IMR-90 (cell line): ENCODE measurements around the gene TRMT2B. TPM values are rescaled to one million over a fixed set of nuclear protein-coding genes. Genes with fewer than 3 reads are reported as not detected.
A peak's percentile ranks its signal among the peaks of the same experiment; 100 is the strongest.

Source experiments
- ATAC-seq: fragments of 200-7000 bp; cut with Tn5 transposase; 2 replicates; pipeline ENCODE4 v1.9.1; 2020; ENCODE audit warnings: low read depth, mild to moderate bottlenecking, moderate library complexity
- BruUV-seq: library from RNA; stranded (reverse); fragments of 400-500 nt; replicated peaks from 2 replicates; lab custom pipeline; 2021; lab: Mats Ljungman, UMichigan
- CTCF ChIA-PET: fragments of 300-600 bp; formaldehyde crosslinking; extraction: SDS; loops from one replicate; lab custom pipeline; 2021; ENCODE audit warnings: antibody characterized with exemption; lab: Yijun Ruan, JAX
- POLR2A ChIA-PET: fragments of 300-600 bp; sonication (Branson Sonifier 250); formaldehyde crosslinking; loops from one replicate; lab custom pipeline; 2022; ENCODE audit warnings: antibody characterized with exemption; ENCODE audit not compliant: unreplicated experiment; lab: Charles Lee
- DNase-seq: peaks from one replicate; pipeline ENCODE4 v3.0.0; 2013
- H2AFZ ChIP-seq: replicated peaks from 2 replicates; pipeline ENCODE3; 2013; ENCODE audit warnings: low read length, mild to moderate bottlenecking; ENCODE audit not compliant: poor library complexity
- H2AK5ac ChIP-seq: 2 replicates; pipeline ENCODE4 v1.6.1; 2013; ENCODE audit warnings: low read depth, low read length, inconsistent platforms
- H2AK9ac ChIP-seq: replicated peaks from 2 replicates; pipeline ENCODE3; 2013; ENCODE audit warnings: mild to moderate bottlenecking, low read depth, low read length, moderate library complexity; ENCODE audit not compliant: poor library complexity
- H2BK120ac ChIP-seq: 2 replicates; pipeline ENCODE4 v1.6.1; 2013; ENCODE audit warnings: low read depth, low read length, inconsistent platforms
- H2BK15ac ChIP-seq: 3 replicates; pipeline ENCODE4 v1.6.1; 2013; ENCODE audit warnings: low read depth, low read length, inconsistent platforms
- H2BK20ac ChIP-seq: 2 replicates; pipeline ENCODE4 v1.6.1; 2013; ENCODE audit warnings: low read depth, mild to moderate bottlenecking, inconsistent platforms, low read length, moderate library complexity
- H2BK5ac ChIP-seq: 2 replicates; pipeline ENCODE4 v1.6.1; 2013; ENCODE audit warnings: mild to moderate bottlenecking, low read depth, low read length, inconsistent platforms; ENCODE audit not compliant: poor library complexity, severe bottlenecking
- H3K14ac ChIP-seq: replicated peaks from 2 replicates; pipeline ENCODE4 v1.6.1; 2013; ENCODE audit warnings: low read depth, low read length, inconsistent platforms
- H3K18ac ChIP-seq: 2 replicates; pipeline ENCODE4 v1.6.1; 2013; ENCODE audit warnings: low read depth, low read length, control low read depth
- H3K23ac ChIP-seq: 2 replicates; pipeline ENCODE4 v1.6.1; 2013; ENCODE audit warnings: low read depth, low read length, inconsistent platforms
- H3K27ac ChIP-seq: 2 replicates; pipeline ENCODE4 v1.5.1; 2013; ENCODE audit warnings: mild to moderate bottlenecking, control low read depth, low read length; ENCODE audit not compliant: insufficient read depth
- H3K27me3 ChIP-seq: 2 replicates; pipeline ENCODE4 v1.6.1; 2013; ENCODE audit warnings: low read length; ENCODE audit not compliant: control insufficient read depth, insufficient read depth
- H3K36me3 ChIP-seq: 2 replicates; pipeline ENCODE4 v1.6.1; 2013; ENCODE audit warnings: low read length, mixed read lengths; ENCODE audit not compliant: control insufficient read depth, insufficient read depth
- H3K4ac ChIP-seq: 2 replicates; pipeline ENCODE4 v1.6.1; 2013; ENCODE audit warnings: low read depth, low read length, inconsistent platforms
- H3K4me1 ChIP-seq: 2 replicates; pipeline ENCODE4 v1.6.1; 2013; ENCODE audit warnings: low read length, mixed read lengths; ENCODE audit not compliant: control insufficient read depth, insufficient read depth
- H3K4me2 ChIP-seq: 2 replicates; pipeline ENCODE4 v1.6.1; 2013; ENCODE audit warnings: low read depth, mild to moderate bottlenecking, control low read depth, low read length, moderate library complexity
- H3K4me3 ChIP-seq: 2 replicates; pipeline ENCODE4 v1.5.1; 2013; ENCODE audit warnings: low read depth, mild to moderate bottlenecking, control low read depth, low read length, moderate library complexity; ENCODE audit not compliant: insufficient read depth
- H3K56ac ChIP-seq: 2 replicates; pipeline ENCODE4 v1.6.1; 2013; ENCODE audit warnings: low read length, inconsistent platforms; ENCODE audit not compliant: insufficient read depth; ENCODE audit errors: extremely low read depth
- H3K79me1 ChIP-seq, 2 experiments: 2 replicates each; pipeline ENCODE4 v1.6.1; 2013; ENCODE audit warnings: low read length in 2 of 2, inconsistent platforms in 1 of 2, low read depth in 1 of 2
- H3K9ac ChIP-seq: 2 replicates; pipeline ENCODE4 v1.6.1; 2013; ENCODE audit warnings: low read depth, low read length, control low read depth
- H3K9me1 ChIP-seq: 2 replicates; pipeline ENCODE4 v1.6.1; 2013; ENCODE audit warnings: low read length, inconsistent platforms; ENCODE audit not compliant: insufficient read depth
- H3K9me3 ChIP-seq: 2 replicates; pipeline ENCODE4 v1.6.1; 2013; ENCODE audit warnings: low read length; ENCODE audit not compliant: control insufficient read depth, insufficient read depth
- H4K20me1 ChIP-seq: 2 replicates; pipeline ENCODE4 v1.6.1; 2013; ENCODE audit warnings: low read length, inconsistent platforms; ENCODE audit not compliant: insufficient read depth
- H4K5ac ChIP-seq: 2 replicates; pipeline ENCODE4 v1.6.1; 2013; ENCODE audit warnings: mild to moderate bottlenecking, low read depth, low read length, control low read depth
- H4K8ac ChIP-seq, 2 experiments: 2 replicates each; pipeline ENCODE4 v1.6.1; 2013; ENCODE audit warnings: low read depth in 2 of 2, low read length in 2 of 2, control low read depth in 1 of 2, inconsistent platforms in 1 of 2
- H4K91ac ChIP-seq: 2 replicates; pipeline ENCODE4 v1.6.1; 2013; ENCODE audit warnings: low read depth, low read length, inconsistent platforms; ENCODE audit not compliant: insufficient read depth
- BHLHE40 ChIP-seq: fragments of 150-350 bp; IDR thresholded peaks from 2 replicates; pipeline ENCODE4 v1.6.1; 2016; ENCODE audit warnings: mild to moderate bottlenecking, low read depth, low read length
- CEBPB ChIP-seq: IDR thresholded peaks from 2 replicates; pipeline ENCODE4 v1.6.1; 2012; ENCODE audit warnings: low read depth, low read length, improper control_type of control experiment
- CTCF ChIP-seq: conservative IDR thresholded peaks from 2 replicates; pipeline ENCODE4 v1.5.1; 2012; ENCODE audit warnings: mild to moderate bottlenecking, low read depth, low read length, improper control_type of control experiment
- ELK1 ChIP-seq: fragments of 150-350 bp; IDR thresholded peaks from 2 replicates; pipeline ENCODE4 v1.6.1; 2016; ENCODE audit warnings: low read depth, mild to moderate bottlenecking, low read length, moderate library complexity, borderline replicate concordance
- MAZ ChIP-seq: IDR thresholded peaks from 2 replicates; pipeline ENCODE4 v1.6.1; 2012; ENCODE audit warnings: low read depth, mild to moderate bottlenecking, low read length, improper control_type of control experiment, moderate library complexity, borderline replicate concordance
- POLR2A ChIP-seq: IDR thresholded peaks from 2 replicates; pipeline ENCODE4 v1.6.1; 2012; ENCODE audit warnings: mild to moderate bottlenecking, low read depth, low read length
- RAD21 ChIP-seq: IDR thresholded peaks from 2 replicates; pipeline ENCODE4 v1.6.1; 2012; ENCODE audit warnings: low read length, improper control_type of control experiment
- SMC3 ChIP-seq: fragments of 150-350 bp; IDR thresholded peaks from 2 replicates; pipeline ENCODE4 v1.6.1; 2016; ENCODE audit warnings: low read depth, mild to moderate bottlenecking, antibody characterized with exemption, low read length, moderate library complexity
- USF2 ChIP-seq: fragments of 150-350 bp; IDR thresholded peaks from 2 replicates; pipeline ENCODE4 v1.6.1; 2017; ENCODE audit warnings: mild to moderate bottlenecking, antibody characterized with exemption, low read length, low read depth
- WGBS, 2 experiments: methylation state at CpG; one replicate each; pipeline versions ENCODE4 v1.1.5 to v1.1.7; 2013; ENCODE audit warnings: missing lambda C conversion rate in 2 of 2; ENCODE audit not compliant: insufficient read length in 1 of 2; ENCODE audit errors: extremely low coverage in 2 of 2; 5-methylcytosine and 5-hydroxymethylcytosine counted together
- dilution Hi-C: fragments of 300-500 bp; cut with HindIII; formaldehyde crosslinking; loops from one replicate; pipeline ENCODE4 v1.14.3; 2018; ENCODE audit warnings: low sequenced_read_pairs; ENCODE audit not compliant: unreplicated experiment
- in situ Hi-C: fragments of 300-500 bp; cut with MboI; formaldehyde crosslinking; loops from 3 replicates; pipeline ENCODE4 v1.14.3; 2019; ENCODE audit warnings: low sequenced_read_pairs, inconsistent platforms, mixed read lengths
- intact Hi-C: fragments of 100-400 bp; cut with micrococcal nuclease; formaldehyde crosslinking; loops from 2 replicates; pipeline ENCODE4 v1.10.0; 2022
- polyA plus RNA-seq, 3 experiments: library from polyadenylated mRNA; depleted of rRNA; stranded (reverse); fragments of >200 nt; gene quantifications; 2 replicates each; pipeline ENCODE4 v1.2.3, GENCODE V29; 2012; ENCODE audit warnings: low replicate concordance in 1 of 3
- total RNA-seq: library from RNA; depleted of rRNA; stranded (reverse); fragments of >200 nt; gene quantifications from 2 replicates; pipeline ENCODE4 v1.2.3, GENCODE V29; 2012

The TRMT2B gene
- total and polyA plus RNA-seq, 2 of the 4 experiments (the other 2 are of a cell fraction) = 7.7 to 13.4 TPM

- H3K27me3 ChIP-seq = no peaks in the 10 kb centered on the region
- ATAC-seq = no peak
- 0 out of 3 replicates have a peak overlapping the region, but pooled peaks have one; percentile 20 for H2BK15ac ChIP-seq
- no peak for TF ChIP-seq MAZ
- no peak for TF ChIP-seq POLR2A
- TF ChIP-seq RAD21 = no peak
- no peak for TF ChIP-seq CEBPB
- TF ChIP-seq USF2 = no peak
- TF ChIP-seq BHLHE40 = no peak
- no peak for TF ChIP-seq CTCF
- no peak for TF ChIP-seq ELK1
- TF ChIP-seq SMC3 = no peak
- BruUV-seq = no TSS peak
- H3K4ac ChIP-seq = no peak overlapping the region; the same call in 1 of the 2 replicates
- in situ Hi-C loops = no loop called here
- no peak overlapping the region for H2AFZ ChIP-seq
- H3K9me1 ChIP-seq = peaks cover 2% of the 10 kb centered on the region
- DNase-seq = peak; percentile 39
- no peak overlapping the region for H3K4me2 ChIP-seq
- no peaks in the 10 kb centered on the region for H3K36me3 ChIP-seq
- intact Hi-C loops = no loop called here
- H2AK9ac ChIP-seq = no peak overlapping the region
- no peak overlapping the region for H3K9ac ChIP-seq
- no peak overlapping the region for H3K56ac ChIP-seq
- ChIA-PET CTCF (no interaction called here), POLR2A (no interaction called here)
- H2BK120ac ChIP-seq = peak overlapping the region; percentile 49; the same call in 1 of the 2 replicates
- no peak overlapping the region for H3K27ac ChIP-seq
- no peak overlapping the region for H2AK5ac ChIP-seq
- no peaks in the 10 kb centered on the region for H3K9me3 ChIP-seq
- peak overlapping the region; percentile 20; the same call in 1 of the 2 replicates for H3K23ac ChIP-seq
- H3K4me3 ChIP-seq = no peak overlapping the region
- H3K18ac ChIP-seq = 0 out of 2 replicates have a peak overlapping the region, but pooled peaks have one; percentile 38
- no peak overlapping the region for H2BK5ac ChIP-seq
- H4K20me1 ChIP-seq = no peaks in the 10 kb centered on the region
- H4K8ac ChIP-seq = no peak overlapping the region
- H3K14ac ChIP-seq = no peak overlapping the region; the same call in 1 of the 2 replicates
- WGBS, 2 experiments = no CpG with 5 or more reads among the region's 1 CpG
- H3K4me1 ChIP-seq = peaks cover 20% of the 10 kb centered on the region
- dilution Hi-C loops = no loop called here
- H4K5ac ChIP-seq = no peak overlapping the region; the same call in 1 of the 2 replicates
- no peaks in the 10 kb centered on the region for H3K79me1 ChIP-seq
- H4K91ac ChIP-seq = no peak overlapping the region
- H2BK20ac ChIP-seq = peak overlapping the region; percentile 73; the same call in 1 of the 2 replicates
Observed at GRCh38 chrX:100976211-100976610, 75.7 kb downstream of the TRMT2B start.
